GM23338 (cell line): ENCODE measurements around the gene RGCC. TPM values are rescaled to one million over a fixed set of nuclear protein-coding genes. Genes with fewer than 3 reads are reported as not detected.

ENCODE experiments used
- ATAC-seq: fragments of 200-7000 bp; cut with Tn5 transposase; 3 replicates; pipeline ENCODE4 v1.9.1; 2020
- DNase-seq: peaks from one replicate; pipeline ENCODE4 v3.0.0-alpha.2; 2015; ENCODE audit warnings: low spot score
- H2AFZ ChIP-seq: fragments of 200-600 bp; sonication (generic); 2 replicates; pipeline ENCODE4 v1.8.0; 2016; ENCODE audit warnings: antibody characterized with exemption, mild to moderate bottlenecking, moderate library complexity
- H3F3A ChIP-seq: fragments of 200-600 bp; sonication (generic); replicated peaks from 2 replicates; pipeline ENCODE4 v1.8.0; 2017; ENCODE audit warnings: antibody characterized with exemption, mixed run types, low read depth
- H3K27ac ChIP-seq: fragments of 200-600 bp; sonication (generic); 2 replicates; pipeline ENCODE4 v1.6.1; 2016; ENCODE audit warnings: low read depth
- H3K27me3 ChIP-seq: fragments of 200-600 bp; sonication (generic); 2 replicates; pipeline ENCODE4 v1.8.0; 2016; ENCODE audit warnings: mild to moderate bottlenecking, mixed run types, moderate library complexity; ENCODE audit not compliant: insufficient read depth
- H3K36me3 ChIP-seq: fragments of 200-600 bp; sonication (generic); 2 replicates; pipeline ENCODE4 v1.8.0; 2016; ENCODE audit warnings: mild to moderate bottlenecking; ENCODE audit not compliant: insufficient read depth
- H3K4me1 ChIP-seq: fragments of 200-600 bp; sonication (generic); 2 replicates; pipeline ENCODE4 v1.8.0; 2016; ENCODE audit warnings: mild to moderate bottlenecking, moderate library complexity; ENCODE audit not compliant: insufficient read depth
- H3K4me2 ChIP-seq: fragments of 200-600 bp; sonication (generic); 2 replicates; pipeline ENCODE4 v1.7.1; 2017; ENCODE audit warnings: mixed run types
- H3K4me3 ChIP-seq: fragments of 200-600 bp; sonication (generic); 2 replicates; pipeline ENCODE4 v1.6.1; 2016; ENCODE audit warnings: mixed run types
- H3K79me2 ChIP-seq: fragments of 200-600 bp; sonication (generic); replicated peaks from 2 replicates; pipeline ENCODE4 v1.8.0; 2017; ENCODE audit warnings: mild to moderate bottlenecking; ENCODE audit not compliant: insufficient read depth
- H3K9me2 ChIP-seq: fragments of 200-600 bp; sonication (generic); 2 replicates; pipeline ENCODE4 v1.8.0; 2017; ENCODE audit not compliant: insufficient read depth
- H4K20me1 ChIP-seq: fragments of 200-600 bp; sonication (generic); replicated peaks from 2 replicates; pipeline ENCODE4 v1.8.0; 2017; ENCODE audit warnings: mild to moderate bottlenecking; ENCODE audit not compliant: insufficient read depth
- H3K27ac Mint-ChIP-seq: 2 replicates; pipeline ENCODE4 v1.8.0; 2020; ENCODE audit warnings: inconsistent platforms, mild to moderate bottlenecking, moderate library complexity, mixed read lengths
- H3K27me3 Mint-ChIP-seq: 3 replicates; pipeline ENCODE4 v1.8.0; 2022; ENCODE audit warnings: low read depth, mild to moderate bottlenecking, moderate library complexity, mixed read lengths, inconsistent platforms; ENCODE audit not compliant: insufficient read depth, poor library complexity
- H3K36me3 Mint-ChIP-seq: 3 replicates; pipeline ENCODE4 v1.8.0; 2021; ENCODE audit warnings: low read depth, mild to moderate bottlenecking, inconsistent platforms, moderate library complexity, mixed read lengths
- H3K4me1 Mint-ChIP-seq: 3 replicates; pipeline ENCODE4 v1.8.0; 2020; ENCODE audit warnings: mild to moderate bottlenecking, inconsistent platforms, mixed read lengths
- H3K4me3 Mint-ChIP-seq: 3 replicates; pipeline ENCODE4 v1.8.0; 2021; ENCODE audit warnings: moderate library complexity, mild to moderate bottlenecking, inconsistent platforms, mixed read lengths
- H3K9me3 Mint-ChIP-seq: 3 replicates; pipeline ENCODE4 v1.8.0; 2020; ENCODE audit warnings: moderate library complexity, mild to moderate bottlenecking, inconsistent platforms, mixed read lengths
- CREB1 ChIP-seq: fragments of 250-450 bp; sonication (Bioruptor Pico); IDR thresholded peaks from 2 replicates; pipeline ENCODE4 v1.5.0; 2020; ENCODE audit warnings: low read depth, mild to moderate bottlenecking, moderate library complexity
- EZH2 ChIP-seq: fragments of 200-600 bp; sonication (generic); IDR thresholded peaks from one replicate; pipeline ENCODE4 v1.8.0; 2017; ENCODE audit warnings: antibody characterized with exemption, mild to moderate bottlenecking, low read depth; ENCODE audit not compliant: unreplicated experiment
- EZH2phosphoT487 ChIP-seq: fragments of 200-600 bp; sonication (generic); IDR thresholded peaks from one replicate; pipeline ENCODE4 v1.8.1; 2018; ENCODE audit warnings: antibody characterized with exemption; ENCODE audit not compliant: unreplicated experiment
- JUNB ChIP-seq: IDR thresholded peaks from one replicate; pipeline ENCODE4 v1.6.1; 2016; ENCODE audit warnings: antibody characterized with exemption; ENCODE audit not compliant: unreplicated experiment
- NANOG ChIP-seq: IDR thresholded peaks from 2 replicates; pipeline ENCODE4 v1.6.1; 2016; ENCODE audit warnings: antibody characterized with exemption, borderline replicate concordance
- ZNF114 ChIP-seq: fragments of 250-450 bp; sonication (Bioruptor Pico); IDR thresholded peaks from 2 replicates; pipeline ENCODE4 v1.5.0; 2020; ENCODE audit warnings: mild to moderate bottlenecking, moderate library complexity
- ZNF331 ChIP-seq: fragments of 250-450 bp; sonication (Bioruptor Pico); IDR thresholded peaks from 2 replicates; pipeline ENCODE4 v1.5.0; 2020; ENCODE audit warnings: low read depth, mild to moderate bottlenecking, moderate library complexity
- polyA plus RNA-seq: library from polyadenylated mRNA; unstranded; fragments of >200 nt; fragmentation: Nextera tagmentation; extraction: Ambion mirVana; gene quantifications from 2 replicates; pipeline ENCODE4 v1.2.1, GENCODE V29; 2016
- total RNA-seq: library from RNA; depleted of rRNA; stranded (reverse); fragments of >200 nt; shearing (Covaris generic); gene quantifications from 2 replicates; pipeline ENCODE4 v1.2.3, GENCODE V29; 2014
- TF ChIP-seq, protein P1 (sequence below): IDR thresholded peaks from one replicate; pipeline ENCODE4 v1.6.1; 2018; ENCODE audit warnings: antibody characterized with exemption; ENCODE audit not compliant: unreplicated experiment
- TF ChIP-seq, protein P2 (sequence below): IDR thresholded peaks from 2 replicates; pipeline ENCODE4 v1.6.1; 2016; ENCODE audit warnings: antibody characterized with exemption
- TF ChIP-seq, protein P3 (sequence below), 2 experiments: fragments of 200-600 bp in 1 of 2; sonication (generic) in 1 of 2; conservative IDR thresholded peaks; 2 replicates each; pipeline versions ENCODE4 v1.5.1 to v1.6.1; 2016 to 2017; ENCODE audit warnings: antibody characterized with exemption in 2 of 2, low read depth in 2 of 2, mild to moderate bottlenecking in 2 of 2, moderate library complexity in 1 of 2

RGCC gene
- total and polyA plus RNA-seq, 2 experiments from 2014 or later, result 0.65 to 0.66 TPM

DNA sequence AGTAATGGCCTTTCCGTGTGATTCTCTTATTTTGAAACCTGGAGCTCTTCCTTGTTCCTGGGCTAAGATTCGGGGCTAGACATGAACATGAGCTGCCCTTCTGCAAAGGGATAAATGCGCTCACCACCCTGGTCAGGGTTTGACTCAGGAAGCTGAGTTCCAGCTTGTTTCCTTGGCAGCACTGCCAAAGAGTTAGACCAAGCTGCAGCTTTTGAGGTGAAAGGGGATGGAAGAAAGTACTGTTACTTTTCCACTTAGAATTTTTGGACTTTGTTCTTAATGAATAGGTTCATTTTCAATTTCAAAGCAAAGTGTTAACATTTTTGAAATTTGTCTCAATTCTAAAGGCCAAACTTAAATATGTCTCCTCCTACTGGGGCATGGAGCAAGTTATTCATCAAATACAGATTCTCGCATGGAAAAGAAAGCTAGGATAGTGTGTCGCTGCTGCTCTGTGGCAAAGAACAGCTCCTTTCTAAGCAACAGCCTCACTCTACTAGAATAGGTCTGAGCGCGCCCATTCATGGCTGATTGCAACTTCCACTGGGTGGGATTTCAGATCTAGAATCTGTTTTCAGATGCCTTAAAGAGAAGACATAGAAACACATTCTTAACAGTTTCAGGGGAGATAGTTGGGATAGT, 2.2 kb downstream of the RGCC start (continued):
- TF ChIP-seq, protein P1, sequence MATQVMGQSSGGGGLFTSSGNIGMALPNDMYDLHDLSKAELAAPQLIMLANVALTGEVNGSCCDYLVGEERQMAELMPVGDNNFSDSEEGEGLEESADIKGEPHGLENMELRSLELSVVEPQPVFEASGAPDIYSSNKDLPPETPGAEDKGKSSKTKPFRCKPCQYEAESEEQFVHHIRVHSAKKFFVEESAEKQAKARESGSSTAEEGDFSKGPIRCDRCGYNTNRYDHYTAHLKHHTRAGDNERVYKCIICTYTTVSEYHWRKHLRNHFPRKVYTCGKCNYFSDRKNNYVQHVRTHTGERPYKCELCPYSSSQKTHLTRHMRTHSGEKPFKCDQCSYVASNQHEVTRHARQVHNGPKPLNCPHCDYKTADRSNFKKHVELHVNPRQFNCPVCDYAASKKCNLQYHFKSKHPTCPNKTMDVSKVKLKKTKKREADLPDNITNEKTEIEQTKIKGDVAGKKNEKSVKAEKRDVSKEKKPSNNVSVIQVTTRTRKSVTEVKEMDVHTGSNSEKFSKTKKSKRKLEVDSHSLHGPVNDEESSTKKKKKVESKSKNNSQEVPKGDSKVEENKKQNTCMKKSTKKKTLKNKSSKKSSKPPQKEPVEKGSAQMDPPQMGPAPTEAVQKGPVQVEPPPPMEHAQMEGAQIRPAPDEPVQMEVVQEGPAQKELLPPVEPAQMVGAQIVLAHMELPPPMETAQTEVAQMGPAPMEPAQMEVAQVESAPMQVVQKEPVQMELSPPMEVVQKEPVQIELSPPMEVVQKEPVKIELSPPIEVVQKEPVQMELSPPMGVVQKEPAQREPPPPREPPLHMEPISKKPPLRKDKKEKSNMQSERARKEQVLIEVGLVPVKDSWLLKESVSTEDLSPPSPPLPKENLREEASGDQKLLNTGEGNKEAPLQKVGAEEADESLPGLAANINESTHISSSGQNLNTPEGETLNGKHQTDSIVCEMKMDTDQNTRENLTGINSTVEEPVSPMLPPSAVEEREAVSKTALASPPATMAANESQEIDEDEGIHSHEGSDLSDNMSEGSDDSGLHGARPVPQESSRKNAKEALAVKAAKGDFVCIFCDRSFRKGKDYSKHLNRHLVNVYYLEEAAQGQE, result no peak
- TF ChIP-seq NANOG, result no peak
- TF ChIP-seq, protein P2, sequence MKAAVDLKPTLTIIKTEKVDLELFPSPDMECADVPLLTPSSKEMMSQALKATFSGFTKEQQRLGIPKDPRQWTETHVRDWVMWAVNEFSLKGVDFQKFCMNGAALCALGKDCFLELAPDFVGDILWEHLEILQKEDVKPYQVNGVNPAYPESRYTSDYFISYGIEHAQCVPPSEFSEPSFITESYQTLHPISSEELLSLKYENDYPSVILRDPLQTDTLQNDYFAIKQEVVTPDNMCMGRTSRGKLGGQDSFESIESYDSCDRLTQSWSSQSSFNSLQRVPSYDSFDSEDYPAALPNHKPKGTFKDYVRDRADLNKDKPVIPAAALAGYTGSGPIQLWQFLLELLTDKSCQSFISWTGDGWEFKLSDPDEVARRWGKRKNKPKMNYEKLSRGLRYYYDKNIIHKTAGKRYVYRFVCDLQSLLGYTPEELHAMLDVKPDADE, result no peak
- no peak for TF ChIP-seq EZH2phosphoT487
- TF ChIP-seq, protein P3, sequence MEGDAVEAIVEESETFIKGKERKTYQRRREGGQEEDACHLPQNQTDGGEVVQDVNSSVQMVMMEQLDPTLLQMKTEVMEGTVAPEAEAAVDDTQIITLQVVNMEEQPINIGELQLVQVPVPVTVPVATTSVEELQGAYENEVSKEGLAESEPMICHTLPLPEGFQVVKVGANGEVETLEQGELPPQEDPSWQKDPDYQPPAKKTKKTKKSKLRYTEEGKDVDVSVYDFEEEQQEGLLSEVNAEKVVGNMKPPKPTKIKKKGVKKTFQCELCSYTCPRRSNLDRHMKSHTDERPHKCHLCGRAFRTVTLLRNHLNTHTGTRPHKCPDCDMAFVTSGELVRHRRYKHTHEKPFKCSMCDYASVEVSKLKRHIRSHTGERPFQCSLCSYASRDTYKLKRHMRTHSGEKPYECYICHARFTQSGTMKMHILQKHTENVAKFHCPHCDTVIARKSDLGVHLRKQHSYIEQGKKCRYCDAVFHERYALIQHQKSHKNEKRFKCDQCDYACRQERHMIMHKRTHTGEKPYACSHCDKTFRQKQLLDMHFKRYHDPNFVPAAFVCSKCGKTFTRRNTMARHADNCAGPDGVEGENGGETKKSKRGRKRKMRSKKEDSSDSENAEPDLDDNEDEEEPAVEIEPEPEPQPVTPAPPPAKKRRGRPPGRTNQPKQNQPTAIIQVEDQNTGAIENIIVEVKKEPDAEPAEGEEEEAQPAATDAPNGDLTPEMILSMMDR (conservative IDR thresholded peaks at IDR 0.05; ENCODE audit: low read depth in 2 of 2), result no peak
- TF ChIP-seq EZH2, result no peak

DNA sequence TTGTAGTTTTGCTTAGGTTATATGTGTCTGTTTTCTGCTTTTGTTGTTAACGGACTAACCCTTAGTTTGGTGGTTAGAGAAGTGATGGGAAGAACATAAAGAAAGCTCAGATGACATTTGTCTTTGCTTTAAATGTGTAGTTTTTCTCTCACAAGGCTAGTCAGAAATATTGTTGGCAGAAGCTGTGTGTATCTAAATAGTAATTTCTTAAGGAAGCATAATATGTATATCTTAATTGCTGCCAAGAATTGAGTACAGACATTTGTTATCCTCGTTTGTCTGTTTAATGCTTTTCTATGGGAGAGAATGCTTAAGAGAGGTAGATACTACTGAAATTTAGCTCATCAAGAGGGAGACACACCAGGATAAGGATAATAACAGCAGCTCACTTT, 2.7 kb downstream of the RGCC start:
- Mint-ChIP-seq H3K9me3 (peaks cover 8% of the 10 kb centered on the region; the same call in 1 of the 3 replicates), H3K36me3 (no peaks in the 10 kb centered on the region; the same call in 2 of the 3 replicates), H3K4me1 (peaks cover 4% of the 10 kb centered on the region; the same call in 1 of the 3 replicates), H3K27ac (no peak overlapping the region), H3K27me3 (peaks cover 43% of the 10 kb centered on the region), H3K4me3 (no peak overlapping the region)
- H3K79me2 ChIP-seq, result no peaks in the 10 kb centered on the region
- 0 out of 2 replicates have a peak, but pooled peaks cover 5% of the 10 kb centered on the region for H3F3A ChIP-seq
- peaks cover 55% of the 10 kb centered on the region for H3K27me3 ChIP-seq
- DNase-seq (no peak), ATAC-seq (no peak)
- H3K9me2 ChIP-seq, result no peaks in the 10 kb centered on the region
- H3K4me2 ChIP-seq, result no peak overlapping the region
- no peaks in the 10 kb centered on the region for H3K36me3 ChIP-seq
- no peak overlapping the region for H3K4me3 ChIP-seq
- H4K20me1 ChIP-seq, result no peaks in the 10 kb centered on the region
- H2AFZ ChIP-seq, result no peak overlapping the region
- no peaks in the 10 kb centered on the region for H3K4me1 ChIP-seq
- H3K27ac ChIP-seq, result no peak overlapping the region
- TF ChIP-seq CREB1, result no peak
- TF ChIP-seq ZNF331, result no peak
- TF ChIP-seq ZNF114 (CRISPR knock-in tag), result no peak
- TF ChIP-seq, protein P1, result no peak
- TF ChIP-seq NANOG, result no peak
- TF ChIP-seq JUNB, result no peak
- no peak for TF ChIP-seq EZH2phosphoT487
